Stimulated activated CD8-positive, alpha-beta memory T cell treated with anti-CD3 and anti-CD28 coated beads, Interleukin-2, amount 100 ng/mL, for 48 hours (primary cell): ENCODE results near the gene AKNA.

ENCODE experiments used
- DNase-seq, 2 donors: peaks; one replicate each; pipeline ENCODE4 v3.0.0-alpha.2; 2020; ENCODE audit warnings: low read depth in 2 of 2

Gene AKNA

GRCh38 chr9:114397219-114397847 lies 9.6 kb upstream of the AKNA start:
- DNase-seq, result no peak

- no peak for DNase-seq
These were observed 8.9 kb upstream of the AKNA start for GRCh38 chr9:114396558-114397218.

GRCh38 chr9:114395768-114396167 lies 8.0 kb upstream of the AKNA start:
- DNase-seq, result no peak

- DNase-seq, result no peak
These were observed 7.5 kb upstream of the AKNA start for GRCh38 chr9:114395334-114395617.

- DNase-seq, result no peak
These were observed 6.9 kb upstream of the AKNA start for GRCh38 chr9:114394523-114395333.

GRCh38 chr9:114392749-114393112 lies 4.9 kb upstream of the AKNA start:
- DNase-seq, result no peak

GRCh38 chr9:114390952-114391351 lies 3.2 kb upstream of the AKNA start:
- no peak for DNase-seq

- DNase-seq, result no peak
These were observed 2.0 kb upstream of the AKNA start for GRCh38 chr9:114389612-114390368.

GRCh38 chr9:114388764-114389375 lies 1.1 kb upstream of the AKNA start:
- no peak for DNase-seq

- no peak for DNase-seq
These were observed 538 bp upstream of the AKNA start for GRCh38 chr9:114388357-114388682.

GRCh38 chr9:114386886-114387679 lies 699 bp downstream of the AKNA start:
- no peak for DNase-seq

GRCh38 chr9:114386361-114386885 lies 1.4 kb downstream of the AKNA start:
- no peak for DNase-seq

GRCh38 chr9:114385397-114386181 lies 2.2 kb downstream of the AKNA start:
- peak; percentile 71 to 81 for DNase-seq

- no peak for DNase-seq
These were observed 2.9 kb downstream of the AKNA start for GRCh38 chr9:114384836-114385396.

GRCh38 chr9:114384341-114384740 lies 3.4 kb downstream of the AKNA start:
- no peak for DNase-seq

GRCh38 chr9:114383521-114384231 lies 4.1 kb downstream of the AKNA start:
- no peak for DNase-seq

GRCh38 chr9:114382699-114383520 lies 4.9 kb downstream of the AKNA start:
- DNase-seq, result peak; percentile 66 to 73

- DNase-seq, result no peak
These were observed 8.9 kb downstream of the AKNA start for GRCh38 chr9:114378883-114379282.
